GM23338 (cell line): Measurements from ENCODE around the gene C19orf81. TPM values are rescaled to one million over a fixed set of nuclear protein-coding genes. Genes with fewer than 3 reads are reported as not detected.

Experiments used
- ATAC-seq: fragments of 200-7000 bp; cut with Tn5 transposase; 3 replicates; pipeline ENCODE4 v1.9.1; 2020
- DNase-seq: peaks from one replicate; pipeline ENCODE4 v3.0.0-alpha.2; 2015; ENCODE audit warnings: low spot score
- H2AFZ ChIP-seq: fragments of 200-600 bp; sonication (generic); 2 replicates; pipeline ENCODE4 v1.8.0; 2016; ENCODE audit warnings: antibody characterized with exemption, mild to moderate bottlenecking, moderate library complexity
- H3F3A ChIP-seq: fragments of 200-600 bp; sonication (generic); replicated peaks from 2 replicates; pipeline ENCODE4 v1.8.0; 2017; ENCODE audit warnings: antibody characterized with exemption, mixed run types, low read depth
- H3K27ac ChIP-seq: fragments of 200-600 bp; sonication (generic); 2 replicates; pipeline ENCODE4 v1.6.1; 2016; ENCODE audit warnings: low read depth
- H3K27me3 ChIP-seq: fragments of 200-600 bp; sonication (generic); 2 replicates; pipeline ENCODE4 v1.8.0; 2016; ENCODE audit warnings: mild to moderate bottlenecking, mixed run types, moderate library complexity; ENCODE audit not compliant: insufficient read depth
- H3K36me3 ChIP-seq: fragments of 200-600 bp; sonication (generic); 2 replicates; pipeline ENCODE4 v1.8.0; 2016; ENCODE audit warnings: mild to moderate bottlenecking; ENCODE audit not compliant: insufficient read depth
- H3K4me1 ChIP-seq: fragments of 200-600 bp; sonication (generic); 2 replicates; pipeline ENCODE4 v1.8.0; 2016; ENCODE audit warnings: mild to moderate bottlenecking, moderate library complexity; ENCODE audit not compliant: insufficient read depth
- H3K4me2 ChIP-seq: fragments of 200-600 bp; sonication (generic); 2 replicates; pipeline ENCODE4 v1.7.1; 2017; ENCODE audit warnings: mixed run types
- H3K4me3 ChIP-seq: fragments of 200-600 bp; sonication (generic); 2 replicates; pipeline ENCODE4 v1.6.1; 2016; ENCODE audit warnings: mixed run types
- H3K79me2 ChIP-seq: fragments of 200-600 bp; sonication (generic); replicated peaks from 2 replicates; pipeline ENCODE4 v1.8.0; 2017; ENCODE audit warnings: mild to moderate bottlenecking; ENCODE audit not compliant: insufficient read depth
- H3K9me2 ChIP-seq: fragments of 200-600 bp; sonication (generic); 2 replicates; pipeline ENCODE4 v1.8.0; 2017; ENCODE audit not compliant: insufficient read depth
- H4K20me1 ChIP-seq: fragments of 200-600 bp; sonication (generic); replicated peaks from 2 replicates; pipeline ENCODE4 v1.8.0; 2017; ENCODE audit warnings: mild to moderate bottlenecking; ENCODE audit not compliant: insufficient read depth
- H3K27ac Mint-ChIP-seq: 2 replicates; pipeline ENCODE4 v1.8.0; 2020; ENCODE audit warnings: inconsistent platforms, mild to moderate bottlenecking, moderate library complexity, mixed read lengths
- H3K27me3 Mint-ChIP-seq: 3 replicates; pipeline ENCODE4 v1.8.0; 2022; ENCODE audit warnings: low read depth, mild to moderate bottlenecking, moderate library complexity, mixed read lengths, inconsistent platforms; ENCODE audit not compliant: insufficient read depth, poor library complexity
- H3K36me3 Mint-ChIP-seq: 3 replicates; pipeline ENCODE4 v1.8.0; 2021; ENCODE audit warnings: low read depth, mild to moderate bottlenecking, inconsistent platforms, moderate library complexity, mixed read lengths
- H3K4me1 Mint-ChIP-seq: 3 replicates; pipeline ENCODE4 v1.8.0; 2020; ENCODE audit warnings: mild to moderate bottlenecking, inconsistent platforms, mixed read lengths
- H3K4me3 Mint-ChIP-seq: 3 replicates; pipeline ENCODE4 v1.8.0; 2021; ENCODE audit warnings: moderate library complexity, mild to moderate bottlenecking, inconsistent platforms, mixed read lengths
- H3K9me3 Mint-ChIP-seq: 3 replicates; pipeline ENCODE4 v1.8.0; 2020; ENCODE audit warnings: moderate library complexity, mild to moderate bottlenecking, inconsistent platforms, mixed read lengths
- CREB1 ChIP-seq: fragments of 250-450 bp; sonication (Bioruptor Pico); IDR thresholded peaks from 2 replicates; pipeline ENCODE4 v1.5.0; 2020; ENCODE audit warnings: low read depth, mild to moderate bottlenecking, moderate library complexity
- CTCF ChIP-seq, 2 experiments: fragments of 200-600 bp in 1 of 2; sonication (generic) in 1 of 2; conservative IDR thresholded peaks; 2 replicates each; pipeline versions ENCODE4 v1.5.1 to v1.6.1; 2016 to 2017; ENCODE audit warnings: antibody characterized with exemption in 2 of 2, low read depth in 2 of 2, mild to moderate bottlenecking in 2 of 2, moderate library complexity in 1 of 2
- EZH2 ChIP-seq: fragments of 200-600 bp; sonication (generic); IDR thresholded peaks from one replicate; pipeline ENCODE4 v1.8.0; 2017; ENCODE audit warnings: antibody characterized with exemption, mild to moderate bottlenecking, low read depth; ENCODE audit not compliant: unreplicated experiment
- EZH2phosphoT487 ChIP-seq: fragments of 200-600 bp; sonication (generic); IDR thresholded peaks from one replicate; pipeline ENCODE4 v1.8.1; 2018; ENCODE audit warnings: antibody characterized with exemption; ENCODE audit not compliant: unreplicated experiment
- JUNB ChIP-seq: IDR thresholded peaks from one replicate; pipeline ENCODE4 v1.6.1; 2016; ENCODE audit warnings: antibody characterized with exemption; ENCODE audit not compliant: unreplicated experiment
- NANOG ChIP-seq: IDR thresholded peaks from 2 replicates; pipeline ENCODE4 v1.6.1; 2016; ENCODE audit warnings: antibody characterized with exemption, borderline replicate concordance
- POLR2AphosphoS5 ChIP-seq: IDR thresholded peaks from 2 replicates; pipeline ENCODE4 v1.6.1; 2016; ENCODE audit warnings: antibody characterized with exemption, low read depth
- REST ChIP-seq: IDR thresholded peaks from one replicate; pipeline ENCODE4 v1.6.1; 2018; ENCODE audit warnings: antibody characterized with exemption; ENCODE audit not compliant: unreplicated experiment
- STAT1 ChIP-seq: IDR thresholded peaks from one replicate; pipeline ENCODE4 v1.6.1; 2016; ENCODE audit warnings: antibody characterized with exemption; ENCODE audit not compliant: unreplicated experiment
- ZNF114 ChIP-seq: fragments of 250-450 bp; sonication (Bioruptor Pico); IDR thresholded peaks from 2 replicates; pipeline ENCODE4 v1.5.0; 2020; ENCODE audit warnings: mild to moderate bottlenecking, moderate library complexity
- ZNF331 ChIP-seq: fragments of 250-450 bp; sonication (Bioruptor Pico); IDR thresholded peaks from 2 replicates; pipeline ENCODE4 v1.5.0; 2020; ENCODE audit warnings: low read depth, mild to moderate bottlenecking, moderate library complexity
- polyA plus RNA-seq: library from polyadenylated mRNA; unstranded; fragments of >200 nt; fragmentation: Nextera tagmentation; extraction: Ambion mirVana; gene quantifications from 2 replicates; pipeline ENCODE4 v1.2.1, GENCODE V29; 2016
- total RNA-seq: library from RNA; depleted of rRNA; stranded (reverse); fragments of >200 nt; shearing (Covaris generic); gene quantifications from 2 replicates; pipeline ENCODE4 v1.2.3, GENCODE V29; 2014
- TF ChIP-seq, protein P1 (sequence below): fragments of 250-450 bp; sonication (Bioruptor Pico); IDR thresholded peaks from 2 replicates; pipeline ENCODE4 v1.5.0; 2020; ENCODE audit warnings: mild to moderate bottlenecking, moderate library complexity
- TF ChIP-seq, protein P2 (sequence below): IDR thresholded peaks from 2 replicates; pipeline ENCODE4 v1.6.1; 2016; ENCODE audit warnings: antibody characterized with exemption

Gene C19orf81
- total and polyA plus RNA-seq, 2 experiments from 2014 or later, result 23.2 to 54.3 TPM

GRCh38 chr19:50644315-50644915 lies 4.8 kb upstream of the C19orf81 start:
- DNase-seq, result no peak
- H3K36me3 Mint-ChIP-seq, result peaks cover 34% of the 10 kb centered on the region

More at GRCh38 chr19:50644315-50644915, 4.8 kb upstream of the C19orf81 start:
- Histone ChIP-seq H3K4me1 (peaks cover 14% of the 10 kb centered on the region), H3K36me3 (no peaks in the 10 kb centered on the region), H4K20me1 (no peaks in the 10 kb centered on the region), H2AFZ (no peak overlapping the region), H3K27ac (no peak overlapping the region), H3F3A (no peaks in the 10 kb centered on the region; the same call in 1 of the 2 replicates), H3K9me2 (no peaks in the 10 kb centered on the region), H3K4me3 (no peak overlapping the region), H3K27me3 (peaks cover 29% of the 10 kb centered on the region), H3K79me2 (no peaks in the 10 kb centered on the region), H3K4me2 (no peak overlapping the region)
- ATAC-seq, result no peak
- TF ChIP-seq, protein P1, sequence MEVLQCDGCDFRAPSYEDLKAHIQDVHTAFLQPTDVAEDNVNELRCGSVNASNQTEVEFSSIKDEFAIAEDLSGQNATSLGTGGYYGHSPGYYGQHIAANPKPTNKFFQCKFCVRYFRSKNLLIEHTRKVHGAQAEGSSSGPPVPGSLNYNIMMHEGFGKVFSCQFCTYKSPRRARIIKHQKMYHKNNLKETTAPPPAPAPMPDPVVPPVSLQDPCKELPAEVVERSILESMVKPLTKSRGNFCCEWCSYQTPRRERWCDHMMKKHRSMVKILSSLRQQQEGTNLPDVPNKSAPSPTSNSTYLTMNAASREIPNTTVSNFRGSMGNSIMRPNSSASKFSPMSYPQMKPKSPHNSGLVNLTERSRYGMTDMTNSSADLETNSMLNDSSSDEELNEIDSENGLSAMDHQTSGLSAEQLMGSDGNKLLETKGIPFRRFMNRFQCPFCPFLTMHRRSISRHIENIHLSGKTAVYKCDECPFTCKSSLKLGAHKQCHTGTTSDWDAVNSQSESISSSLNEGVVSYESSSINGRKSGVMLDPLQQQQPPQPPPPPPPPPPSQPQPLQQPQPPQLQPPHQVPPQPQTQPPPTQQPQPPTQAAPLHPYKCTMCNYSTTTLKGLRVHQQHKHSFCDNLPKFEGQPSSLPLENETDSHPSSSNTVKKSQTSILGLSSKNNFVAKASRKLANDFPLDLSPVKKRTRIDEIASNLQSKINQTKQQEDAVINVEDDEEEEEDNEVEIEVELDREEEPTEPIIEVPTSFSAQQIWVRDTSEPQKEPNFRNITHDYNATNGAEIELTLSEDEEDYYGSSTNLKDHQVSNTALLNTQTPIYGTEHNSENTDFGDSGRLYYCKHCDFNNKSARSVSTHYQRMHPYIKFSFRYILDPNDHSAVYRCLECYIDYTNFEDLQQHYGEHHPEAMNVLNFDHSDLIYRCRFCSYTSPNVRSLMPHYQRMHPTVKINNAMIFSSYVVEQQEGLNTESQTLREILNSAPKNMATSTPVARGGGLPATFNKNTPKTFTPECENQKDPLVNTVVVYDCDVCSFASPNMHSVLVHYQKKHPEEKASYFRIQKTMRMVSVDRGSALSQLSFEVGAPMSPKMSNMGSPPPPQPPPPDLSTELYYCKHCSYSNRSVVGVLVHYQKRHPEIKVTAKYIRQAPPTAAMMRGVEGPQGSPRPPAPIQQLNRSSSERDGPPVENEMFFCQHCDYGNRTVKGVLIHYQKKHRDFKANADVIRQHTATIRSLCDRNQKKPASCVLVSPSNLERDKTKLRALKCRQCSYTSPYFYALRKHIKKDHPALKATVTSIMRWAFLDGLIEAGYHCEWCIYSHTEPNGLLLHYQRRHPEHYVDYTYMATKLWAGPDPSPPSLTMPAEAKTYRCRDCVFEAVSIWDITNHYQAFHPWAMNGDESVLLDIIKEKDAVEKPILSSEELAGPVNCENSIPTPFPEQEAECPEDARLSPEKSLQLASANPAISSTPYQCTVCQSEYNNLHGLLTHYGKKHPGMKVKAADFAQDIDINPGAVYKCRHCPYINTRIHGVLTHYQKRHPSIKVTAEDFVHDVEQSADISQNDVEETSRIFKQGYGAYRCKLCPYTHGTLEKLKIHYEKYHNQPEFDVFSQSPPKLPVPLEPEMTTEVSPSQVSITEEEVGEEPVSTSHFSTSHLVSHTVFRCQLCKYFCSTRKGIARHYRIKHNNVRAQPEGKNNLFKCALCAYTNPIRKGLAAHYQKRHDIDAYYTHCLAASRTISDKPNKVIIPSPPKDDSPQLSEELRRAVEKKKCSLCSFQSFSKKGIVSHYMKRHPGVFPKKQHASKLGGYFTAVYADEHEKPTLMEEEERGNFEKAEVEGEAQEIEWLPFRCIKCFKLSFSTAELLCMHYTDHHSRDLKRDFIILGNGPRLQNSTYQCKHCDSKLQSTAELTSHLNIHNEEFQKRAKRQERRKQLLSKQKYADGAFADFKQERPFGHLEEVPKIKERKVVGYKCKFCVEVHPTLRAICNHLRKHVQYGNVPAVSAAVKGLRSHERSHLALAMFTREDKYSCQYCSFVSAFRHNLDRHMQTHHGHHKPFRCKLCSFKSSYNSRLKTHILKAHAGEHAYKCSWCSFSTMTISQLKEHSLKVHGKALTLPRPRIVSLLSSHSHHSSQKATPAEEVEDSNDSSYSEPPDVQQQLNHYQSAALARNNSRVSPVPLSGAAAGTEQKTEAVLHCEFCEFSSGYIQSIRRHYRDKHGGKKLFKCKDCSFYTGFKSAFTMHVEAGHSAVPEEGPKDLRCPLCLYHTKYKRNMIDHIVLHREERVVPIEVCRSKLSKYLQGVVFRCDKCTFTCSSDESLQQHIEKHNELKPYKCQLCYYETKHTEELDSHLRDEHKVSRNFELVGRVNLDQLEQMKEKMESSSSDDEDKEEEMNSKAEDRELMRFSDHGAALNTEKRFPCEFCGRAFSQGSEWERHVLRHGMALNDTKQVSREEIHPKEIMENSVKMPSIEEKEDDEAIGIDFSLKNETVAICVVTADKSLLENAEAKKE, result no peak
- TF ChIP-seq CREB1 (no peak), NANOG (no peak), REST (no peak), JUNB (no peak), STAT1 (no peak), CTCF (conservative IDR thresholded peaks at IDR 0.05; ENCODE audit: low read depth in 2 of 2) (no peak), EZH2phosphoT487 (no peak), ZNF331 (CRISPR knock-in tag) (no peak), EZH2 (no peak), ZNF114 (CRISPR knock-in tag) (no peak), POLR2AphosphoS5 (no peak)
- TF ChIP-seq, protein P2, sequence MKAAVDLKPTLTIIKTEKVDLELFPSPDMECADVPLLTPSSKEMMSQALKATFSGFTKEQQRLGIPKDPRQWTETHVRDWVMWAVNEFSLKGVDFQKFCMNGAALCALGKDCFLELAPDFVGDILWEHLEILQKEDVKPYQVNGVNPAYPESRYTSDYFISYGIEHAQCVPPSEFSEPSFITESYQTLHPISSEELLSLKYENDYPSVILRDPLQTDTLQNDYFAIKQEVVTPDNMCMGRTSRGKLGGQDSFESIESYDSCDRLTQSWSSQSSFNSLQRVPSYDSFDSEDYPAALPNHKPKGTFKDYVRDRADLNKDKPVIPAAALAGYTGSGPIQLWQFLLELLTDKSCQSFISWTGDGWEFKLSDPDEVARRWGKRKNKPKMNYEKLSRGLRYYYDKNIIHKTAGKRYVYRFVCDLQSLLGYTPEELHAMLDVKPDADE, result no peak
- no peaks in the 10 kb centered on the region for H3K4me1 Mint-ChIP-seq
- no peak overlapping the region for H3K27ac Mint-ChIP-seq
- H3K9me3 Mint-ChIP-seq, result peaks cover 11% of the 10 kb centered on the region
- H3K4me3 Mint-ChIP-seq, result no peak overlapping the region
- peaks cover 6% of the 10 kb centered on the region for H3K27me3 Mint-ChIP-seq
